HepG2 (cell line): ENCODE results near the gene THSD8. TPM values are rescaled to one million over a fixed set of nuclear protein-coding genes. Genes with fewer than 3 reads are reported as not detected.

Experiments used
- BRCA1 ChIP-seq: sonication (generic); formaldehyde crosslinking; IDR thresholded peaks from 2 replicates; pipeline ENCODE4 v1.4.0; 2020; ENCODE audit warnings: missing genetic modification reagents
- CTCF ChIP-seq: sonication (generic); formaldehyde crosslinking; IDR thresholded peaks from 2 replicates; pipeline ENCODE4 v1.5.0; 2020; ENCODE audit warnings: mild to moderate bottlenecking, missing genetic modification reagents, moderate library complexity
- FLYWCH1 ChIP-seq: sonication (generic); formaldehyde crosslinking; IDR thresholded peaks from 2 replicates; pipeline ENCODE4 v1.8.1; 2023; ENCODE audit warnings: mild to moderate bottlenecking, missing genetic modification reagents
- FOXA3 ChIP-seq: IDR thresholded peaks from 2 replicates; pipeline ENCODE4 v1.6.1; 2016; ENCODE audit warnings: missing genetic modification reagents, missing compliant biosample characterization
- HMGXB4 ChIP-seq, 2 experiments: sonication (generic) in 1 of 2; formaldehyde crosslinking in 1 of 2; IDR thresholded peaks; 2 replicates each; pipeline versions ENCODE4 v1.4.0 to v1.6.1; 2018 to 2020; ENCODE audit warnings: missing genetic modification reagents in 2 of 2, borderline replicate concordance in 1 of 2, low read depth in 1 of 2, mild to moderate bottlenecking in 1 of 2, missing biosample characterization in 1 of 2
- KDM2A ChIP-seq: sonication (generic); formaldehyde crosslinking; IDR thresholded peaks from 2 replicates; pipeline ENCODE4 v1.4.0; 2020; ENCODE audit warnings: low read depth, missing genetic modification reagents, borderline replicate concordance
- NAIF1 ChIP-seq: sonication (generic); formaldehyde crosslinking; IDR thresholded peaks from 2 replicates; pipeline ENCODE4 v1.5.0; 2020; ENCODE audit warnings: mild to moderate bottlenecking, missing genetic modification reagents, borderline replicate concordance
- PAX8 ChIP-seq: sonication (generic); formaldehyde crosslinking; IDR thresholded peaks from 2 replicates; pipeline ENCODE4 v1.8.0; 2022; ENCODE audit warnings: mild to moderate bottlenecking, missing genetic modification reagents, borderline replicate concordance
- RCOR2 ChIP-seq: IDR thresholded peaks from 2 replicates; pipeline ENCODE4 v1.6.1; 2016; ENCODE audit warnings: missing biosample characterization, missing genetic modification reagents
- RXRA ChIP-seq: sonication (generic); formaldehyde crosslinking; IDR thresholded peaks from 2 replicates; pipeline ENCODE4 v1.5.1; 2020; ENCODE audit warnings: missing genetic modification reagents
- SOX6 ChIP-seq, 2 experiments: fragments of 450-650 bp in 1 of 2; sonication (generic) in 1 of 2; formaldehyde crosslinking in 1 of 2; IDR thresholded peaks; 2 replicates each; pipeline versions ENCODE4 v1.4.0 to v1.6.1; 2017 to 2020; ENCODE audit warnings: antibody characterized with exemption in 1 of 2, mild to moderate bottlenecking in 1 of 2, missing genetic modification reagents in 1 of 2
- ZNF546 ChIP-seq: sonication (generic); formaldehyde crosslinking; conservative IDR thresholded peaks from 2 replicates; pipeline ENCODE4 v1.8.1; 2023; ENCODE audit warnings: mild to moderate bottlenecking, missing genetic modification reagents
- ZNF563 ChIP-seq: sonication (generic); formaldehyde crosslinking; IDR thresholded peaks from 2 replicates; pipeline ENCODE4 v1.8.0; 2022; ENCODE audit warnings: mild to moderate bottlenecking, moderate library complexity, missing genetic modification reagents
- ZNF598 ChIP-seq: sonication (generic); formaldehyde crosslinking; IDR thresholded peaks from 2 replicates; pipeline ENCODE4 v1.5.1; 2020; ENCODE audit warnings: mild to moderate bottlenecking, missing genetic modification reagents, borderline replicate concordance
- ZSCAN29 ChIP-seq: sonication (generic); formaldehyde crosslinking; conservative IDR thresholded peaks from 2 replicates; pipeline ENCODE4 v1.4.0; 2020; ENCODE audit warnings: mild to moderate bottlenecking, missing genetic modification reagents
- polyA plus RNA-seq, 8 experiments: library from polyadenylated mRNA; depleted of rRNA in 3 of 8; stranded (reverse) in 7 of 8; unstranded in 1 of 8; fragments of >200 nt; fragmentation: Illumina TruSeq in 4 of 8; extraction: Trizol in 4 of 8; gene quantifications; 2 replicates each; pipeline versions ENCODE4 v1.2.1 to v1.2.3, GENCODE V29; 2011 to 2016; ENCODE audit warnings: low read depth in 4 of 8, missing spikeins in 1 of 8, mixed read lengths in 1 of 8; ENCODE audit not compliant: insufficient read depth in 1 of 8
- total RNA-seq, 5 experiments: library from RNA; depleted of rRNA; stranded (reverse); fragments of >200 nt; fragmentation: Illumina TruSeq; extraction: Trizol; gene quantifications; 2 replicates each; pipeline ENCODE4 v1.2.3, GENCODE V29; 2016; ENCODE audit warnings: low read depth in 1 of 5
- TF ChIP-seq, protein P1 (sequence below): sonication (generic); formaldehyde crosslinking; IDR thresholded peaks from 2 replicates; pipeline ENCODE4 v1.5.0; 2020; ENCODE audit warnings: missing genetic modification reagents
- TF ChIP-seq, protein P2 (sequence below): IDR thresholded peaks from 2 replicates; pipeline ENCODE4 v1.6.1; 2016; ENCODE audit warnings: control low read depth
- TF ChIP-seq, protein P3 (sequence below): sonication (generic); formaldehyde crosslinking; IDR thresholded peaks from 2 replicates; pipeline ENCODE4 v1.4.0; 2020; ENCODE audit warnings: missing genetic modification reagents, borderline replicate concordance

Gene THSD8
- total and polyA plus RNA-seq, 2 of the 13 experiments (the other 11 are each of a cell fraction or from before 2014, with no cell fraction given), result 4.8 to 14.9 TPM

DNA sequence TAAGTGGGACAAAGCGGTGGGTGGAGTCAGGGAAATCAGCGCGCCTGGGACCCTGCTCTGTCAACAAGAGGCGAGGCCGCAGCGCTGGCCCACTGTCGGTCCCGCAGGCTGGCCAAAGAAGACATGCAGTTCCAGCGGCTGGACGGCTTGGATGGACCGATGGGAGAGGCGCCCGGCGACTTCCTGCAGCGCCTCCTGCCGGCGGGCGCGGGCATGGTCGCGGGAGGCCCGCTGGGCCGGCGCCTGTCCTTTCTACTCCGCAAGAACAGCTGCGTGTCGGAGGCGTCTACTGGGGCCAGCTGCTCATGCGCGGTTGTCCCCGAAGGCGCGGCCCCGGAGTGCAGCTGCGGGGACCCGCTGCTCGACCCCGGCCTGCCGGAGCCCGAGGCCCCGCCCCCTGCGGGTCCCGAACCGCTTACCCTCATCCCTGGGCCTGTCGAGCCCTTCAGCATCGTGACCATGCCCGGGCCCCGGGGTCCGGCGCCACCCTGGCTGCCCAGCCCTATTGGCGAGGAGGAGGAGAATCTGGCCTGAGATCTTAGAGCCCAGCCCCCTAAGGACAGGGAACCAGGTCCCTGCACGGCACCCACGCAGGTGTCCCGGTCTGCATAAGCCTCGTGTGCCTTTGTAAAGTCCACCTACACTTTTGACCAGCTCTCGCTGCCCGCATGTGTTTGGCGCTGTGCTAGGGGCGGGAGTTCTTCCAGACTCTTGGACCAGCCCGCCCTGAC is 44.2 kb upstream of the THSD8 start (continued):
- TF ChIP-seq SOX6 (IDR thresholded peaks at IDR 0.05) (no peak), SOX6 (CRISPR knock-in tag; IDR thresholded peaks at IDR 0.05) (peak; percentile 27; the same call in 1 of the 2 replicates), ZNF546 (CRISPR knock-in tag) (peak; percentile 61; the same call in 1 of the 2 replicates), RCOR2 (CRISPR knock-in tag) (peak; percentile 26; the same call in 1 of the 2 replicates), FOXA3 (CRISPR knock-in tag) (peak; percentile 69; the same call in 1 of the 2 replicates), ZSCAN29 (0 out of 2 replicates have a peak, but pooled peaks have one; percentile 55), KDM2A (CRISPR knock-in tag) (peak; percentile 77), ZNF598 (CRISPR knock-in tag) (peak; percentile 75; the same call in 1 of the 2 replicates), CTCF (CRISPR knock-in tag) (peak; percentile 92), PAX8 (no peak), RXRA (CRISPR knock-in tag) (peak; percentile 35; the same call in 1 of the 2 replicates), ZNF563 (CRISPR knock-in tag) (peak; percentile 56; the same call in 1 of the 2 replicates), HMGXB4 (CRISPR knock-in tag; IDR thresholded peaks at IDR 0.05; ENCODE audit: borderline replicate concordance in 1 of 2, low read depth in 1 of 2) (peak; percentile 84 to 86), NAIF1 (CRISPR knock-in tag) (no peak), FLYWCH1 (CRISPR knock-in tag) (no peak), BRCA1 (CRISPR knock-in tag) (0 out of 2 replicates have a peak, but pooled peaks have one; percentile 44)
- TF ChIP-seq, protein P1, sequence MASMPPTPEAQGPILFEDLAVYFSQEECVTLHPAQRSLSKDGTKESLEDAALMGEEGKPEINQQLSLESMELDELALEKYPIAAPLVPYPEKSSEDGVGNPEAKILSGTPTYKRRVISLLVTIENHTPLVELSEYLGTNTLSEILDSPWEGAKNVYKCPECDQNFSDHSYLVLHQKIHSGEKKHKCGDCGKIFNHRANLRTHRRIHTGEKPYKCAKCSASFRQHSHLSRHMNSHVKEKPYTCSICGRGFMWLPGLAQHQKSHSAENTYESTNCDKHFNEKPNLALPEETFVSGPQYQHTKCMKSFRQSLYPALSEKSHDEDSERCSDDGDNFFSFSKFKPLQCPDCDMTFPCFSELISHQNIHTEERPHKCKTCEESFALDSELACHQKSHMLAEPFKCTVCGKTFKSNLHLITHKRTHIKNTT, result no peak
- TF ChIP-seq, protein P2, sequence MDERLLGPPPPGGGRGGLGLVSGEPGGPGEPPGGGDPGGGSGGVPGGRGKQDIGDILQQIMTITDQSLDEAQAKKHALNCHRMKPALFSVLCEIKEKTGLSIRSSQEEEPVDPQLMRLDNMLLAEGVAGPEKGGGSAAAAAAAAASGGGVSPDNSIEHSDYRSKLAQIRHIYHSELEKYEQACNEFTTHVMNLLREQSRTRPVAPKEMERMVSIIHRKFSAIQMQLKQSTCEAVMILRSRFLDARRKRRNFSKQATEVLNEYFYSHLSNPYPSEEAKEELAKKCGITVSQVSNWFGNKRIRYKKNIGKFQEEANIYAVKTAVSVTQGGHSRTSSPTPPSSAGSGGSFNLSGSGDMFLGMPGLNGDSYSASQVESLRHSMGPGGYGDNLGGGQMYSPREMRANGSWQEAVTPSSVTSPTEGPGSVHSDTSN (CRISPR knock-in tag), result no peak
- TF ChIP-seq, protein P3, sequence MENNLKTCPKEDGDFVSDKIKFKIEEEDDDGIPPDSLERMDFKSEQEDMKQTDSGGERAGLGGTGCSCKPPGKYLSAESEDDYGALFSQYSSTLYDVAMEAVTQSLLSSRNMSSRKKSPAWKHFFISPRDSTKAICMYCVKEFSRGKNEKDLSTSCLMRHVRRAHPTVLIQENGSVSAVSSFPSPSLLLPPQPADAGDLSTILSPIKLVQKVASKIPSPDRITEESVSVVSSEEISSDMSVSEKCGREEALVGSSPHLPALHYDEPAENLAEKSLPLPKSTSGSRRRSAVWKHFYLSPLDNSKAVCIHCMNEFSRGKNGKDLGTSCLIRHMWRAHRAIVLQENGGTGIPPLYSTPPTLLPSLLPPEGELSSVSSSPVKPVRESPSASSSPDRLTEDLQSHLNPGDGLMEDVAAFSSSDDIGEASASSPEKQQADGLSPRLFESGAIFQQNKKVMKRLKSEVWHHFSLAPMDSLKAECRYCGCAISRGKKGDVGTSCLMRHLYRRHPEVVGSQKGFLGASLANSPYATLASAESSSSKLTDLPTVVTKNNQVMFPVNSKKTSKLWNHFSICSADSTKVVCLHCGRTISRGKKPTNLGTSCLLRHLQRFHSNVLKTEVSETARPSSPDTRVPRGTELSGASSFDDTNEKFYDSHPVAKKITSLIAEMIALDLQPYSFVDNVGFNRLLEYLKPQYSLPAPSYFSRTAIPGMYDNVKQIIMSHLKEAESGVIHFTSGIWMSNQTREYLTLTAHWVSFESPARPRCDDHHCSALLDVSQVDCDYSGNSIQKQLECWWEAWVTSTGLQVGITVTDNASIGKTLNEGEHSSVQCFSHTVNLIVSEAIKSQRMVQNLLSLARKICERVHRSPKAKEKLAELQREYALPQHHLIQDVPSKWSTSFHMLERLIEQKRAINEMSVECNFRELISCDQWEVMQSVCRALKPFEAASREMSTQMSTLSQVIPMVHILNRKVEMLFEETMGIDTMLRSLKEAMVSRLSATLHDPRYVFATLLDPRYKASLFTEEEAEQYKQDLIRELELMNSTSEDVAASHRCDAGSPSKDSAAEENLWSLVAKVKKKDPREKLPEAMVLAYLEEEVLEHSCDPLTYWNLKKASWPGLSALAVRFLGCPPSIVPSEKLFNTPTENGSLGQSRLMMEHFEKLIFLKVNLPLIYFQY, result peak; percentile 81
